Testis (tissue), 3 donors: ENCODE data around the gene SLC24A1. TPM values are rescaled to one million over a fixed set of nuclear protein-coding genes. Genes with fewer than 3 reads are reported as not detected.

Experiments used
- DNase-seq: peaks from one replicate; pipeline ENCODE4 v3.0.0-alpha.2; 2019
- H3K27ac ChIP-seq, 2 donors: fragments of 200-600 bp; sonication (generic); one replicate each; pipeline ENCODE4 v1.5.1; 2019
- H3K27me3 ChIP-seq: fragments of 200-600 bp; sonication (generic); one replicate; pipeline ENCODE4 v1.5.1; 2019
- H3K36me3 ChIP-seq: fragments of 200-600 bp; sonication (generic); one replicate; pipeline ENCODE4 v1.5.1; 2017; ENCODE audit warnings: low read depth; ENCODE audit errors: missing control alignments
- H3K4me1 ChIP-seq: fragments of 200-600 bp; sonication (generic); one replicate; pipeline ENCODE4 v1.5.1; 2019
- H3K4me3 ChIP-seq, 2 donors: fragments of 200-600 bp; sonication (generic); one replicate each; pipeline ENCODE4 v1.5.1; 2017 to 2019
- H3K9me3 ChIP-seq: fragments of 200-600 bp; sonication (generic); one replicate; pipeline ENCODE4 v1.5.1; 2017
- CTCF ChIP-seq, 3 experiments: fragments of 450-650 bp in 2 of 3; fragments of 200-600 bp in 1 of 3; sonication (generic) in 1 of 3; IDR thresholded peaks; one replicate each; pipeline ENCODE4 v1.5.1; 2016 to 2019; ENCODE audit warnings: antibody characterized with exemption in 3 of 3, mild to moderate bottlenecking in 2 of 3, moderate library complexity in 1 of 3
- POLR2A ChIP-seq: fragments of 450-650 bp; IDR thresholded peaks from one replicate; pipeline ENCODE4 v1.6.1; 2017; ENCODE audit warnings: antibody characterized with exemption, mild to moderate bottlenecking, moderate library complexity
- WGBS, 2 donors: methylation state at CpG; one replicate each; pipeline ENCODE4 v1.1.5; 2018; 5-methylcytosine and 5-hydroxymethylcytosine counted together
- intact Hi-C: fragments of 100-400 bp; cut with DNase I; formaldehyde crosslinking; loops from one replicate; pipeline ENCODE4 v1.15.1; 2023; ENCODE audit warnings: low total_unique reads
- polyA plus RNA-seq: library from polyadenylated mRNA; stranded (reverse); fragments of 350-450 nt; fragmentation: Illumina TruSeq; extraction: RNeasy Lipid Tissue Mini Kit (QIAGEN cat#74804); gene quantifications from one replicate; pipeline ENCODE4 v1.2.3, GENCODE V29; 2014; ENCODE audit warnings: low read depth, low replicate concordance; ENCODE audit not compliant: insufficient read depth
- total RNA-seq, 2 donors: library from RNA; depleted of rRNA; stranded (reverse); fragments of >200 nt; gene quantifications; one replicate each; pipeline ENCODE4 v1.2.3, GENCODE V29; 2016

SLC24A1 gene
- total and polyA plus RNA-seq, 3 donors from 2014 or later: 13.4 to 24.3 (median 16.9) TPM

GRCh38 chr15:65651831-65652749 lies 30.4 kb downstream of the SLC24A1 start:
- H3K27ac ChIP-seq: no peak overlapping the region
- intact Hi-C loops: no loop called here
- no peaks in the 10 kb centered on the region for H3K4me1 ChIP-seq
- no peak overlapping the region for H3K4me3 ChIP-seq
- DNase-seq: no peak
- H3K27me3 ChIP-seq: no peaks in the 10 kb centered on the region
- no peaks in the 10 kb centered on the region for H3K9me3 ChIP-seq
- TF ChIP-seq POLR2A: no peak
- no peak for TF ChIP-seq CTCF (IDR thresholded peaks at IDR 0.05)
- H3K36me3 ChIP-seq: no peaks in the 10 kb centered on the region
- WGBS, 2 donors: 77 to 87% methylated on average over 11 of the region's 11 CpGs

DNA sequence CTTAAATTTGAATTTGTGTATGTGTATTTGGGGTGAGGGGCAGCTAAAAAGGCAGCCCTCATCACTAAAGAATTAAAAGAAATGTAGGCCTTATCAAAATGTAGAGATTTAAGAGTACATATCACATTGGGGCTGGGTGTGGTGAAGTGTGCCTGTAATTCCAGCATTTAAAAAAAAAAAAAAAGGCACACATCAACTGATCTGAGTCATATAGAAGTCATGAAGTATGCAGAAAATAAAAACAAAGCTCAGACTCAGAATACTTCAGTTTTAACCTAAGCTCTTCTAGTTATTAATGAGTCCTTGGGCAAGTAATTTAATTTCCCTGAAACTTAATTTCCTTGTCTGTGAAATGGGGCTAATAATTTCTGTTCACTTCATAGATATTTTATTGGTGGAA lies 31.6 kb downstream of the SLC24A1 start:
- H3K27ac ChIP-seq: no peak overlapping the region
- H3K9me3 ChIP-seq: no peaks in the 10 kb centered on the region
- no peaks in the 10 kb centered on the region for H3K36me3 ChIP-seq
- DNase-seq: no peak
- no peak for TF ChIP-seq POLR2A
- no peak for TF ChIP-seq CTCF (IDR thresholded peaks at IDR 0.05)
- no peak overlapping the region for H3K4me3 ChIP-seq
- intact Hi-C loops: no loop called here
- H3K4me1 ChIP-seq: no peaks in the 10 kb centered on the region
- H3K27me3 ChIP-seq: no peaks in the 10 kb centered on the region

DNA sequence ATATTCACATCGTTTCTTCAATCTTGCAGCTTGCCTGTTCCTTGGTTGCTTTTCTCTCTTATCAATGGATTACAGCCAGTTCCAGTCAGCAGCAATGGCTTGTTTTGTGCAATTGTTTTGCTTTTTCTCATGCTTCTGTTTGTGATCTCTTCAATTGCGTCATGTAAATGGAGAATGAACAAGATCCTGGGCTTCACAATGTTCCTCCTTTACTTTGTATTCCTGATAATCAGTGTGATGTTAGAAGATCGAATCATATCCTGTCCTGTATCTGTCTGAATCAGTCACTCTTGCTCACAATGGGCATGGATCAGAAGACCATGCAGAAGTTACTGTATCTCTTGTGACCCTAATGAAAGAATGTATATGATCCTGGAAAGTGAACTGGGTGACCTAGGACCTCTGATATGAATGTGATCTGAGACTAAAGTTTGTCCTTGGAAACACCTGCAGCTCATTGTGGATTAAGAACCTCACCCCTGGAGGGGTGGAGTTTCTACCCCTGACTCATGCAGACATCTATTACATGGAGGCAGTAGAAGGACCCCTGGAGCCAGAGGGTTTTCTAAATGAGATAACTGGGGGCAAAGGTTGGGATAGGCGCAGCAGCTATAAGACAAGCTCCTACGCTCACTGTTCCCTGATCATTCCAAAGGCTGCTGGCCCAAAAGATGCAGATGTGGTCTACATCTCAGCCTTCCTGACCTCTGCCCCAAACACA lies 32.2 kb downstream of the SLC24A1 start:
- Histone ChIP-seq H3K4me3 (no peak overlapping the region), H3K27ac (no peak overlapping the region), H3K27me3 (no peaks in the 10 kb centered on the region), H3K36me3 (no peaks in the 10 kb centered on the region), H3K4me1 (no peaks in the 10 kb centered on the region), H3K9me3 (no peaks in the 10 kb centered on the region)
- intact Hi-C loops: no loop called here
- no peak for DNase-seq
- TF ChIP-seq CTCF (IDR thresholded peaks at IDR 0.05) (no peak), POLR2A (no peak)
- WGBS, 2 donors: 67 to 74% methylated on average over 5 of the region's 5 CpGs

DNA sequence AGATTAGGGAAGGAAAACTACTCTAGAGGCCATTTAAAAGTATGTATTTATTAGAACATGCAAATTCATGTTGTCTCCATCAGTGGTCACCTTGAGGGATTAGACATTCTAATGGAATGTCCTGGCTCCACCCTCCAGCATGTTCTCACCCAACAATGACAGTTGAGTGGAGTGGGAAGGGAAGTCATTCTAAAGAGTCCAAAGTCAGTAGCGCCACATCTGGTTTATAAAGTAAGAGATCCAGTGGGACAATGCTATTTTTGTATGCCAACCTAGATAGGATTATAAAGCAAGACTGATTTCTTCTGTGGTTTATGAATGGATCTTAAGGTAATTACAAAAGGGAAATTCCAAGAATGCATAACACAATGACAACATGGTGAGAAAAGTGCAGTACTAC lies 33.3 kb downstream of the SLC24A1 start:
- WGBS, 2 donors: 91 to 96% methylated on average over 1 of the region's 1 CpG
- Histone ChIP-seq H3K27ac (no peak overlapping the region), H3K4me3 (no peak overlapping the region), H3K9me3 (no peaks in the 10 kb centered on the region), H3K4me1 (no peaks in the 10 kb centered on the region), H3K36me3 (no peaks in the 10 kb centered on the region), H3K27me3 (no peaks in the 10 kb centered on the region)
- intact Hi-C loops: no loop called here
- DNase-seq: no peak
- TF ChIP-seq POLR2A (no peak), CTCF (IDR thresholded peaks at IDR 0.05) (no peak)
